DND-41 (cell line): Measurements from ENCODE around the gene LGALS9C.
"Not testable (repeated sequence)": the region's sequence is repeated elsewhere in the genome, so short reads cannot be mapped to it uniquely, and the experiment has no call there.

Experiments
- EZH2 ChIP-seq: IDR thresholded peaks from 3 replicates; pipeline ENCODE4 v1.6.1; 2012; ENCODE audit warnings: borderline replicate concordance, low read depth, mild to moderate bottlenecking, moderate library complexity, low read length, inconsistent platforms; ENCODE audit not compliant: severe bottlenecking
- TF ChIP-seq, protein P1 (sequence below): IDR thresholded peaks from 2 replicates; pipeline ENCODE4 v1.5.1; 2012; ENCODE audit warnings: borderline replicate concordance, low read length, moderate library complexity, mild to moderate bottlenecking; ENCODE audit not compliant: poor library complexity, severe bottlenecking; ENCODE audit errors: extremely low read depth

DNA sequence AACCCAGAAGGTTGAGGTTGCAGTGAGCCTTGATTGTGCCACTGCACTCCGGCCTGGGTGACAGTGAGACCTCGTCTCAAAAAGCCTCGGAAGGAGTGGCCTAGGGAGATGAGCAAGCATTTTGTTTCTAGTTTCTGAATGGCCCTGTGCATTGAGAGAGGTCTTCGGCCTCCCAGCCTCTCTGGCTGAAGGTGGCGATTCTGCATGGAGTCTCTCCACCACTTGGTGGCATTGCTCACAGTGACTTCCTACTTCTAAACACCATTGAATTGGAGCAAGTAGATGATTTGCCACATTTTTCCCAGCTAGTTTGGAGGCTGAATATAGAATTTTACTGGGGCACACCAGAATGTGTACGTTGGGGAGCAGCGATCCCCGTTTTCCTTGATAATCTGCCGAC lies 48.4 kb downstream of the LGALS9C start:
- TF ChIP-seq, protein P1, sequence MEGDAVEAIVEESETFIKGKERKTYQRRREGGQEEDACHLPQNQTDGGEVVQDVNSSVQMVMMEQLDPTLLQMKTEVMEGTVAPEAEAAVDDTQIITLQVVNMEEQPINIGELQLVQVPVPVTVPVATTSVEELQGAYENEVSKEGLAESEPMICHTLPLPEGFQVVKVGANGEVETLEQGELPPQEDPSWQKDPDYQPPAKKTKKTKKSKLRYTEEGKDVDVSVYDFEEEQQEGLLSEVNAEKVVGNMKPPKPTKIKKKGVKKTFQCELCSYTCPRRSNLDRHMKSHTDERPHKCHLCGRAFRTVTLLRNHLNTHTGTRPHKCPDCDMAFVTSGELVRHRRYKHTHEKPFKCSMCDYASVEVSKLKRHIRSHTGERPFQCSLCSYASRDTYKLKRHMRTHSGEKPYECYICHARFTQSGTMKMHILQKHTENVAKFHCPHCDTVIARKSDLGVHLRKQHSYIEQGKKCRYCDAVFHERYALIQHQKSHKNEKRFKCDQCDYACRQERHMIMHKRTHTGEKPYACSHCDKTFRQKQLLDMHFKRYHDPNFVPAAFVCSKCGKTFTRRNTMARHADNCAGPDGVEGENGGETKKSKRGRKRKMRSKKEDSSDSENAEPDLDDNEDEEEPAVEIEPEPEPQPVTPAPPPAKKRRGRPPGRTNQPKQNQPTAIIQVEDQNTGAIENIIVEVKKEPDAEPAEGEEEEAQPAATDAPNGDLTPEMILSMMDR: not testable (repeated sequence)
- not testable (repeated sequence) for TF ChIP-seq EZH2
